WERI-Rb-1 (cell line): ENCODE measurements around the gene SLC29A3.

Experiments
- DNase-seq: peaks from one replicate; pipeline ENCODE4 v3.0.0-alpha.2; 2020
- H3K27ac ChIP-seq: fragments of 250-450 bp; sonication (Bioruptor Pico); 2 replicates; pipeline ENCODE4 v1.5.1; 2020; ENCODE audit warnings: mild to moderate bottlenecking, moderate library complexity
- H3K27me3 ChIP-seq: fragments of 250-450 bp; sonication (Bioruptor Pico); 2 replicates; pipeline ENCODE4 v1.5.1; 2021; ENCODE audit warnings: mild to moderate bottlenecking, low read depth, moderate library complexity; ENCODE audit not compliant: insufficient read depth, severe bottlenecking
- H3K36me3 ChIP-seq: fragments of 250-450 bp; sonication (Bioruptor Pico); 2 replicates; pipeline ENCODE4 v1.5.1; 2020; ENCODE audit warnings: mild to moderate bottlenecking, moderate library complexity
- H3K4me3 ChIP-seq: 2 replicates; pipeline ENCODE4 v1.5.1; 2011; ENCODE audit warnings: low read depth, mild to moderate bottlenecking, control low read depth, low read length
- H3K9me3 ChIP-seq: fragments of 250-450 bp; sonication (Bioruptor Pico); 2 replicates; pipeline ENCODE4 v1.5.1; 2021; ENCODE audit warnings: mild to moderate bottlenecking, moderate library complexity; ENCODE audit not compliant: severe bottlenecking
- TF ChIP-seq, protein P1 (sequence below): IDR thresholded peaks from 2 replicates; pipeline ENCODE4 v1.5.1; 2011; ENCODE audit warnings: low read depth, mild to moderate bottlenecking, control low read depth, inconsistent platforms, low read length

The SLC29A3 gene

DNA sequence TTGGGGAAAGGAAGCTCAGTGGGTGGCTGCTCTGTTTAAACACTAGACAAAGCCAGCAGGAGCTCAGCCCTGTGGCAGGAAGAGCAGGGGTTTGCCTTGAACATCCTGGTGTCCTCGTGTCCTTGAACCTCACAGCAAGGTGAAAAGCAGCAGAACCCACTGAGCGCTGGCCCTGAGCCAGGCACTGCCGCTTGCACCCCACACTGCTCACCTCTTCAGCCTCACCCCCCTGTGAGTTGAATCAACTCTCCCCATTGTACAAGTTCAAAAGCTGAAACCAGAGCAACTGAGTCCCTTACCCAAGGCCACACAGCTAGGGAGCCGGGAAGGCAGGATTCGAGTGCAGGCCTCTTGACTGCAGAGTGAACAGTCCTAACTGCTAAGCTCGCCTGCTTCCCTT, 32.0 kb downstream of the SLC29A3 start:
- no peaks in the 10 kb centered on the region for H3K27me3 ChIP-seq
- no peak overlapping the region for H3K4me3 ChIP-seq
- H3K9me3 ChIP-seq = no peaks in the 10 kb centered on the region
- no peak for DNase-seq
- TF ChIP-seq, protein P1, sequence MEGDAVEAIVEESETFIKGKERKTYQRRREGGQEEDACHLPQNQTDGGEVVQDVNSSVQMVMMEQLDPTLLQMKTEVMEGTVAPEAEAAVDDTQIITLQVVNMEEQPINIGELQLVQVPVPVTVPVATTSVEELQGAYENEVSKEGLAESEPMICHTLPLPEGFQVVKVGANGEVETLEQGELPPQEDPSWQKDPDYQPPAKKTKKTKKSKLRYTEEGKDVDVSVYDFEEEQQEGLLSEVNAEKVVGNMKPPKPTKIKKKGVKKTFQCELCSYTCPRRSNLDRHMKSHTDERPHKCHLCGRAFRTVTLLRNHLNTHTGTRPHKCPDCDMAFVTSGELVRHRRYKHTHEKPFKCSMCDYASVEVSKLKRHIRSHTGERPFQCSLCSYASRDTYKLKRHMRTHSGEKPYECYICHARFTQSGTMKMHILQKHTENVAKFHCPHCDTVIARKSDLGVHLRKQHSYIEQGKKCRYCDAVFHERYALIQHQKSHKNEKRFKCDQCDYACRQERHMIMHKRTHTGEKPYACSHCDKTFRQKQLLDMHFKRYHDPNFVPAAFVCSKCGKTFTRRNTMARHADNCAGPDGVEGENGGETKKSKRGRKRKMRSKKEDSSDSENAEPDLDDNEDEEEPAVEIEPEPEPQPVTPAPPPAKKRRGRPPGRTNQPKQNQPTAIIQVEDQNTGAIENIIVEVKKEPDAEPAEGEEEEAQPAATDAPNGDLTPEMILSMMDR = no peak
- peak overlapping the region; percentile 92 for H3K27ac ChIP-seq
- peaks cover 74% of the 10 kb centered on the region for H3K36me3 ChIP-seq

DNA sequence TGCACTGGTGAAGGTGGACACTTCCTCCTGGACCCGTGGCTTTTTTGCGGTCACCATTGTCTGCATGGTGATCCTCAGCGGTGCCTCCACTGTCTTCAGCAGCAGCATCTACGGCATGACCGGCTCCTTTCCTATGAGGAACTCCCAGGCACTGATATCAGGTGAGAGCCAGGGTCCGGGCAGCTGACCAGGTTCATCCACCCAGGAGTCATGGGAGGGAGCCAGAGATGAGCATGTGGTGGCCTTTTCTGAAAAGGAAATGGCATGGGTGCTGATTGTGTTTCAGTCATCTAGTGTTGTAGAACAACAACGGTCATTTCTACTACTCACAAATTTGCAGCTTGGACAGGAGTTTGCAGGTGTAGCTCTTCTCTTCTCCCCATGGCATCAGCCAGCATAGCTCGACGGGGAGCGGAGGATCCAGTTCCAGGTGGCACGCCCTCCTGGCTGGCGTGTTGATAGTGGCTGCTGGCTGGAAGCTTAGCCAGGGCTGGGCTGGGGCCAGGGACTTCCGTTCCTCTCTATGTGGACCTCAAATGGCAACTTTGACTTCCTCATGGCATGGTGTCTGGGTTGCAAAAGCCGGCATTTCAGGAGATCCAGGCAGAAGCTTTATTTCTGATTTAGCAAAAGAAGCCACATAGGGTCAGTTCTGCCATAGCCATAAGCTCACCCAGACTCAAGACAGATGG, 32.7 kb downstream of the SLC29A3 start:
- Histone ChIP-seq H3K4me3 (no peak overlapping the region), H3K9me3 (no peaks in the 10 kb centered on the region), H3K36me3 (peaks cover 81% of the 10 kb centered on the region), H3K27ac (peak overlapping the region; percentile 92), H3K27me3 (no peaks in the 10 kb centered on the region)
- TF ChIP-seq, protein P1 = no peak
- DNase-seq = no peak

DNA sequence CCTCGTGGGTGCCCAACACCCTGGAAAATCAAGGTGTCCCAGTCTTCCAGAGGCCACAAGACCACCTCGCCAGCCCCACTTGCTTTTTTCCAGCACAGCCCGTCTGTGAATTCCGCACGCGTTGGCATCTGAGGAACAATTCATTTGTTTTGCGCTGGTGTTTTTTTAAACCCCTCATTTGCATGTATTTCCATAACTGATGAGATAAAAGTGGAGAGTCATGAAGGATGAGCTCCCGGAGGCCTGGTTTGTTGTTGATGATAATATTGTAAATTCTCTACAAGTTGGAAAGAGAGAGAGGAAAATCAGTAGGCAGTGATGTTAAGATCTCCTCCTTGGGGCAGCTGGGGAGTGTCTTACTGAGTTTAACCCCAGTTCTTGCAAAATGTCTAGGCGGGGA, 34.6 kb downstream of the SLC29A3 start:
- Histone ChIP-seq H3K4me3 (no peak overlapping the region), H3K27me3 (no peaks in the 10 kb centered on the region), H3K9me3 (no peaks in the 10 kb centered on the region), H3K27ac (peak overlapping the region; percentile 92), H3K36me3 (peaks cover 90% of the 10 kb centered on the region)
- DNase-seq = no peak
- TF ChIP-seq, protein P1 = no peak

DNA sequence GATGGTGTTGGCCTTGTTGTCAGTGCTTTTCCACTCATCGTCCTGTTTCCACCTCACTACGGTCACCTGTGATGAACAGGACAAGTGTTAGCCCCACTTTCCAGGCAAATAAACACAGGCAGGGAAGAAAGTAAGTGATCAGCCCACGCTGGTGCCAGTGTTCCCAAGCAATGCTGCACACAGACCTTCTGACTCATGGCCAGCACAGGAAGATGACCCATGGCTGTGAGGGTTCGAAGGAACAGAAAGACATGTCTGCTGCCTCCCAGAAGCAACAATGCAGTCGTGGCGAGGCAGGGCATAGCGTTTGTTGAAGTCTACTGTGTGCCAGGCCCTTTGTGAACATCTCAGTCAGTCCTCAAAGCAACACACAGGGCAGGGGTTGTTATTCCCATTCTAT, 35.7 kb downstream of the SLC29A3 start:
- Histone ChIP-seq H3K36me3 (peaks cover 90% of the 10 kb centered on the region), H3K9me3 (no peaks in the 10 kb centered on the region), H3K4me3 (no peak overlapping the region), H3K27ac (peak overlapping the region; percentile 92), H3K27me3 (no peaks in the 10 kb centered on the region)
- no peak for DNase-seq
- TF ChIP-seq, protein P1 = no peak

DNA sequence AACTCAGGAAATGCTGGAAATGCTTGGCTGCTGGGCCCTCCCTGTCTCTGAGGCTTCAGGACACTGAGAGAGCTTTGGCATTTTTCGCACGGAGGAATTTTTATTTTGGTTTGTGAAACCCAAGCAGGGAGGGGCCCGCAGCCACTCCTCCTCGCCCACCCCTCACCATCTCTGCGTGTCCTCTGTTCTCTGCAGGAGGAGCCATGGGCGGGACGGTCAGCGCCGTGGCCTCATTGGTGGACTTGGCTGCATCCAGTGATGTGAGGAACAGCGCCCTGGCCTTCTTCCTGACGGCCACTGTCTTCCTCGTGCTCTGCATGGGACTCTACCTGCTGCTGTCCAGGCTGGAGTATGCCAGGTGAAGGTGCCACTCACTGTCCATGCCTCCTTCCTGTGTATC, 36.8 kb downstream of the SLC29A3 start:
- DNase-seq = no peak
- Histone ChIP-seq H3K4me3 (no peak overlapping the region), H3K27me3 (no peaks in the 10 kb centered on the region), H3K27ac (no peak overlapping the region), H3K36me3 (peaks cover 94% of the 10 kb centered on the region), H3K9me3 (no peaks in the 10 kb centered on the region)
- TF ChIP-seq, protein P1 = no peak

DNA sequence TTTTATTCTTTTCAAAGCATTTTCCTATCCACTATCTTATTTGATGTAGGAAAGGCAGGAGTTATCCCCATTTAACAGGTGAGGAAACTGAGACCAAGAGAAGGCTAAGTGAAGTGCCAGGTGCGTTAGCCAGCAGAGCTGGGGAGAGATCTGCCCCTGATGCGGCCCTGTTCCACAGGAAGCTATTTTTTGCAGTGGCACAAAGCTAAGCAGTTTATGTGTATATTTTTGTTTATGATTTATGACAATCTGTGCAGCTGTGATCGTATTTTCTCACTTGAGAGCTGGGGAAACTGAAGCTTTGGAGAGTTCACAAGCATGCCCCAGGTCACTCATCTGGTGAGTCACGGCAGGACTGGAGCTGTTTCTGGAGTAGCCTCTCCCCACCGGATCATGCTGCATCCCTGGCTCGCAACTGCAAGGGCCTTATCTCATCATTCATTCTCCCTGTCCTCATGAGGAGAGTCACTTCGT, 38.8 kb downstream of the SLC29A3 start:
- no peak for DNase-seq
- no peak overlapping the region for H3K27ac ChIP-seq
- H3K9me3 ChIP-seq = no peaks in the 10 kb centered on the region
- H3K27me3 ChIP-seq = no peaks in the 10 kb centered on the region
- peaks cover 95% of the 10 kb centered on the region for H3K36me3 ChIP-seq
- TF ChIP-seq, protein P1 = no peak
- no peak overlapping the region for H3K4me3 ChIP-seq
